HL-60 (cell line): ENCODE data around the gene EDIL3.

Experiments used
- DNase-seq, 2 experiments: peaks; one replicate each; pipeline ENCODE4 v3.0.0-alpha.2; 2010 to 2020; ENCODE audit warnings: low read depth in 1 of 2, low spot score in 1 of 2
- H3K27ac ChIP-seq: fragments of 250-450 bp; sonication (Bioruptor Pico); replicated peaks from 2 replicates; pipeline ENCODE4 v1.5.1; 2020; ENCODE audit warnings: mild to moderate bottlenecking, moderate library complexity
- H3K27me3 ChIP-seq: fragments of 250-450 bp; sonication (Bioruptor Pico); 2 replicates; pipeline ENCODE4 v1.5.1; 2021; ENCODE audit warnings: mild to moderate bottlenecking, moderate library complexity; ENCODE audit not compliant: insufficient read depth, poor library complexity, severe bottlenecking
- H3K4me3 ChIP-seq: replicated peaks from 2 replicates; pipeline ENCODE4 v1.5.1; 2011; ENCODE audit warnings: mild to moderate bottlenecking, control low read depth, low read length; ENCODE audit not compliant: insufficient read depth
- GABPA ChIP-seq: IDR thresholded peaks from 2 replicates; pipeline ENCODE4 v1.6.1; 2012; ENCODE audit warnings: low read depth
- POLR2AphosphoS5 ChIP-seq: IDR thresholded peaks from 2 replicates; pipeline ENCODE4 v1.6.1; 2012; ENCODE audit warnings: low read depth
- SPI1 ChIP-seq: IDR thresholded peaks from 2 replicates; pipeline ENCODE4 v1.6.1; 2012; ENCODE audit warnings: low read depth, mild to moderate bottlenecking, borderline replicate concordance
- TF ChIP-seq, protein P1 (sequence below): IDR thresholded peaks from 2 replicates; pipeline ENCODE4 v1.6.1; 2012; ENCODE audit warnings: low read depth; ENCODE audit not compliant: insufficient replicate concordance
- TF ChIP-seq, protein P2 (sequence below): IDR thresholded peaks from one replicate; pipeline ENCODE4 v1.5.1; 2011; ENCODE audit warnings: low read length, control low read depth, inconsistent platforms; ENCODE audit not compliant: insufficient read depth

Gene EDIL3

GRCh38 chr5:84119252-84119651 lies 265.4 kb downstream of the EDIL3 start:
- no peaks in the 10 kb centered on the region for H3K27me3 ChIP-seq
- no peak overlapping the region for H3K27ac ChIP-seq
- TF ChIP-seq, protein P1, sequence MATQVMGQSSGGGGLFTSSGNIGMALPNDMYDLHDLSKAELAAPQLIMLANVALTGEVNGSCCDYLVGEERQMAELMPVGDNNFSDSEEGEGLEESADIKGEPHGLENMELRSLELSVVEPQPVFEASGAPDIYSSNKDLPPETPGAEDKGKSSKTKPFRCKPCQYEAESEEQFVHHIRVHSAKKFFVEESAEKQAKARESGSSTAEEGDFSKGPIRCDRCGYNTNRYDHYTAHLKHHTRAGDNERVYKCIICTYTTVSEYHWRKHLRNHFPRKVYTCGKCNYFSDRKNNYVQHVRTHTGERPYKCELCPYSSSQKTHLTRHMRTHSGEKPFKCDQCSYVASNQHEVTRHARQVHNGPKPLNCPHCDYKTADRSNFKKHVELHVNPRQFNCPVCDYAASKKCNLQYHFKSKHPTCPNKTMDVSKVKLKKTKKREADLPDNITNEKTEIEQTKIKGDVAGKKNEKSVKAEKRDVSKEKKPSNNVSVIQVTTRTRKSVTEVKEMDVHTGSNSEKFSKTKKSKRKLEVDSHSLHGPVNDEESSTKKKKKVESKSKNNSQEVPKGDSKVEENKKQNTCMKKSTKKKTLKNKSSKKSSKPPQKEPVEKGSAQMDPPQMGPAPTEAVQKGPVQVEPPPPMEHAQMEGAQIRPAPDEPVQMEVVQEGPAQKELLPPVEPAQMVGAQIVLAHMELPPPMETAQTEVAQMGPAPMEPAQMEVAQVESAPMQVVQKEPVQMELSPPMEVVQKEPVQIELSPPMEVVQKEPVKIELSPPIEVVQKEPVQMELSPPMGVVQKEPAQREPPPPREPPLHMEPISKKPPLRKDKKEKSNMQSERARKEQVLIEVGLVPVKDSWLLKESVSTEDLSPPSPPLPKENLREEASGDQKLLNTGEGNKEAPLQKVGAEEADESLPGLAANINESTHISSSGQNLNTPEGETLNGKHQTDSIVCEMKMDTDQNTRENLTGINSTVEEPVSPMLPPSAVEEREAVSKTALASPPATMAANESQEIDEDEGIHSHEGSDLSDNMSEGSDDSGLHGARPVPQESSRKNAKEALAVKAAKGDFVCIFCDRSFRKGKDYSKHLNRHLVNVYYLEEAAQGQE = no peak
- TF ChIP-seq, protein P2, sequence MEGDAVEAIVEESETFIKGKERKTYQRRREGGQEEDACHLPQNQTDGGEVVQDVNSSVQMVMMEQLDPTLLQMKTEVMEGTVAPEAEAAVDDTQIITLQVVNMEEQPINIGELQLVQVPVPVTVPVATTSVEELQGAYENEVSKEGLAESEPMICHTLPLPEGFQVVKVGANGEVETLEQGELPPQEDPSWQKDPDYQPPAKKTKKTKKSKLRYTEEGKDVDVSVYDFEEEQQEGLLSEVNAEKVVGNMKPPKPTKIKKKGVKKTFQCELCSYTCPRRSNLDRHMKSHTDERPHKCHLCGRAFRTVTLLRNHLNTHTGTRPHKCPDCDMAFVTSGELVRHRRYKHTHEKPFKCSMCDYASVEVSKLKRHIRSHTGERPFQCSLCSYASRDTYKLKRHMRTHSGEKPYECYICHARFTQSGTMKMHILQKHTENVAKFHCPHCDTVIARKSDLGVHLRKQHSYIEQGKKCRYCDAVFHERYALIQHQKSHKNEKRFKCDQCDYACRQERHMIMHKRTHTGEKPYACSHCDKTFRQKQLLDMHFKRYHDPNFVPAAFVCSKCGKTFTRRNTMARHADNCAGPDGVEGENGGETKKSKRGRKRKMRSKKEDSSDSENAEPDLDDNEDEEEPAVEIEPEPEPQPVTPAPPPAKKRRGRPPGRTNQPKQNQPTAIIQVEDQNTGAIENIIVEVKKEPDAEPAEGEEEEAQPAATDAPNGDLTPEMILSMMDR = no peak
- TF ChIP-seq POLR2AphosphoS5 = no peak
- TF ChIP-seq GABPA = no peak
- no peak for TF ChIP-seq SPI1
- H3K4me3 ChIP-seq = no peak overlapping the region
- DNase-seq = no peak

DNA sequence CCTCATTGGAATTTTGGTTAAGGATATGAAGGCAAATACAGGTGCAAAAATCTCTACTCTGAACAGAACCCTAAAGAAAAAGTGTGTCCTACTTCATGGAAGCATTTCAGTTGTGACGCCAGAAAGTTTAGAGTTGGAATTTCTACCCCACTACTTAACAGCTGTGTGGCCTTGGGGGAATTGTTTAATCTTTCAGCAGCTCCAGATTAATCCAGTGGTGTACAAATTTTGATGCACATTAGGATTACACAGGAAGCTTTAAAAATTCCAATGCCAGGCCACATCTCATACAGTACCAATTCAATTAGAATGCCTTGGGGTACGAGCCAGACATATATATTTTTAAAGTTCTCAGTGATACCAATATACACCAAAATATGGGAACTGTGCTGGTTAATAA lies 266.1 kb downstream of the EDIL3 start:
- TF ChIP-seq, protein P2 = no peak
- TF ChIP-seq, protein P1 = no peak
- TF ChIP-seq GABPA = no peak
- no peak for TF ChIP-seq SPI1
- no peak for TF ChIP-seq POLR2AphosphoS5
- H3K27me3 ChIP-seq = no peaks in the 10 kb centered on the region
- no peak for DNase-seq
- no peak overlapping the region for H3K27ac ChIP-seq
- no peak overlapping the region for H3K4me3 ChIP-seq

- Histone ChIP-seq H3K27ac (no peak overlapping the region), H3K27me3 (no peaks in the 10 kb centered on the region), H3K4me3 (no peak overlapping the region)
- TF ChIP-seq, protein P2 = no peak
- no peak for TF ChIP-seq POLR2AphosphoS5
- TF ChIP-seq SPI1 = no peak
- no peak for TF ChIP-seq GABPA
- TF ChIP-seq, protein P1 = no peak
- no peak for DNase-seq
These were observed 269.0 kb downstream of the EDIL3 start for GRCh38 chr5:84115727-84116126.
